Tibial nerve (tissue), 4 donors: ENCODE results near the gene FERMT2. TPM values are rescaled to one million over a fixed set of nuclear protein-coding genes. Genes with fewer than 3 reads are reported as not detected.

Experiments
- DNase-seq, 2 donors: peaks; one replicate each; pipeline ENCODE4 v3.0.0-alpha.2; 2019; ENCODE audit warnings: low spot score in 2 of 2
- H3K27ac ChIP-seq, 4 donors: fragments of 200-600 bp; sonication (generic) in 3 of 4; one replicate each; pipeline ENCODE4 v1.5.1; 2017 to 2019; ENCODE audit warnings: mild to moderate bottlenecking in 1 of 4
- H3K27me3 ChIP-seq, 2 donors: fragments of 200-600 bp; sonication (generic) in 1 of 2; one replicate each; pipeline versions ENCODE4 v1.5.1 to v1.6.0; 2017 to 2019
- H3K36me3 ChIP-seq, 3 donors: fragments of 200-600 bp; sonication (generic); one replicate each; pipeline ENCODE4 v1.5.1; 2018 to 2019
- H3K4me1 ChIP-seq, 4 donors: fragments of 200-600 bp; sonication (generic) in 3 of 4; one replicate each; pipeline ENCODE4 v1.5.1; 2017 to 2019
- H3K4me3 ChIP-seq, 4 donors: fragments of 200-600 bp; sonication (generic) in 3 of 4; one replicate each; pipeline ENCODE4 v1.5.1; 2017 to 2019; ENCODE audit warnings: mild to moderate bottlenecking in 1 of 4, moderate library complexity in 1 of 4
- H3K9me3 ChIP-seq, 4 donors: fragments of 200-600 bp; sonication (generic) in 3 of 4; one replicate each; pipeline ENCODE4 v1.5.1; 2017 to 2019
- CTCF ChIP-seq, 5 experiments: fragments of 200-600 bp in 3 of 5; fragments of 450-650 bp in 2 of 5; sonication (generic) in 3 of 5; IDR thresholded peaks; one replicate each; pipeline ENCODE4 v1.5.1; 2016 to 2019; ENCODE audit warnings: antibody characterized with exemption in 5 of 5, mild to moderate bottlenecking in 3 of 5, moderate library complexity in 2 of 5
- EP300 ChIP-seq, 2 donors: sonication (generic); formaldehyde crosslinking; IDR thresholded peaks; one replicate each; pipeline ENCODE4 v1.6.1; 2017; ENCODE audit warnings: antibody characterized with exemption in 2 of 2, mild to moderate bottlenecking in 1 of 2
- POLR2A ChIP-seq, 2 donors: fragments of 450-650 bp; IDR thresholded peaks; one replicate each; pipeline ENCODE4 v1.6.1; 2017; ENCODE audit warnings: antibody characterized with exemption in 2 of 2, mild to moderate bottlenecking in 2 of 2, moderate library complexity in 2 of 2
- WGBS, 2 donors: methylation state at CpG; one replicate each; pipeline ENCODE4 v1.1.5; 2018; 5-methylcytosine and 5-hydroxymethylcytosine counted together
- total RNA-seq, 4 donors: library from RNA; depleted of rRNA; stranded (reverse); fragments of >200 nt; gene quantifications; one replicate each; pipeline ENCODE4 v1.1.0, GENCODE V29; 2016

The FERMT2 gene
- total RNA-seq, 4 donors from 2014 or later: 116 to 165 (median 146) TPM

GRCh38 chr14:52898496-52898895 is 52.4 kb downstream of the FERMT2 start:
- WGBS, 2 donors: 33 to 57% methylated on average over 1 of the region's 1 CpG
- no peak overlapping the region for H3K27ac ChIP-seq
- H3K9me3 ChIP-seq: no peaks in the 10 kb centered on the region
- H3K36me3 ChIP-seq: peaks cover 0 to 9% (median 0%) of the 10 kb centered on the region in 3 donors
- H3K27me3 ChIP-seq: no peaks in the 10 kb centered on the region
- H3K4me3 ChIP-seq: no peak overlapping the region
- TF ChIP-seq POLR2A (IDR thresholded peaks at IDR 0.05) (no peak), CTCF (IDR thresholded peaks at IDR 0.05) (no peak), EP300 (IDR thresholded peaks at IDR 0.05) (no peak)
- no peak for DNase-seq
- peaks cover 0 to 47% (median 3%) of the 10 kb centered on the region in 4 donors for H3K4me1 ChIP-seq

GRCh38 chr14:52895000-52895399 is 55.9 kb downstream of the FERMT2 start:
- H3K36me3 ChIP-seq: peaks cover 0 to 25% (median 0%) of the 10 kb centered on the region in 3 donors
- no peaks in the 10 kb centered on the region for H3K9me3 ChIP-seq
- no peak overlapping the region for H3K4me3 ChIP-seq
- DNase-seq: no peak
- peak overlapping the region in 1 of 4 donors; percentile 37 for H3K27ac ChIP-seq
- peaks cover 0 to 34% (median 3%) of the 10 kb centered on the region in 4 donors for H3K4me1 ChIP-seq
- WGBS, 2 donors: 11 to 12% methylated on average over 2 of the region's 2 CpGs
- H3K27me3 ChIP-seq: no peaks in the 10 kb centered on the region
- TF ChIP-seq POLR2A (IDR thresholded peaks at IDR 0.05) (no peak), EP300 (IDR thresholded peaks at IDR 0.05) (no peak), CTCF (IDR thresholded peaks at IDR 0.05) (no peak)

- TF ChIP-seq EP300 (IDR thresholded peaks at IDR 0.05) (no peak), POLR2A (IDR thresholded peaks at IDR 0.05) (no peak), CTCF (IDR thresholded peaks at IDR 0.05) (no peak)
- H3K36me3 ChIP-seq: peaks cover 0 to 46% (median 0%) of the 10 kb centered on the region in 3 donors
- no peak overlapping the region for H3K27ac ChIP-seq
- 91 to 92% methylated on average over 3 of the region's 3 CpGs for WGBS, 2 donors
- H3K4me1 ChIP-seq: peaks cover 0 to 35% (median 3%) of the 10 kb centered on the region in 4 donors
- H3K9me3 ChIP-seq: no peaks in the 10 kb centered on the region
- no peaks in the 10 kb centered on the region for H3K27me3 ChIP-seq
- no peak overlapping the region for H3K4me3 ChIP-seq
- no peak for DNase-seq
Measured at GRCh38 chr14:52891800-52892199, 59.0 kb downstream of the FERMT2 start.

GRCh38 chr14:52888839-52889838 is 61.7 kb downstream of the FERMT2 start:
- no peak for DNase-seq
- TF ChIP-seq CTCF (IDR thresholded peaks at IDR 0.05): no peak
- no peak for TF ChIP-seq POLR2A (IDR thresholded peaks at IDR 0.05)
- TF ChIP-seq EP300 (IDR thresholded peaks at IDR 0.05): no peak
- WGBS, 2 donors: 79 to 85% methylated on average over 6 of the region's 6 CpGs
- Histone ChIP-seq H3K36me3 (peaks cover 0 to 46% (median 0%) of the 10 kb centered on the region in 3 donors), H3K9me3 (no peaks in the 10 kb centered on the region), H3K27me3 (no peaks in the 10 kb centered on the region), H3K4me1 (peaks cover 0 to 26% (median 1%) of the 10 kb centered on the region in 4 donors), H3K27ac (no peak overlapping the region), H3K4me3 (no peak overlapping the region)

- DNase-seq: no peak
- Histone ChIP-seq H3K27me3 (no peaks in the 10 kb centered on the region), H3K36me3 (peaks cover 0 to 53% (median 0%) of the 10 kb centered on the region in 3 donors), H3K4me3 (no peak overlapping the region), H3K9me3 (no peaks in the 10 kb centered on the region), H3K27ac (no peak overlapping the region), H3K4me1 (peaks cover 0 to 23% (median 1%) of the 10 kb centered on the region in 4 donors)
- 88 to 90% methylated on average over 4 of the region's 4 CpGs for WGBS, 2 donors
- TF ChIP-seq CTCF (IDR thresholded peaks at IDR 0.05) (no peak), EP300 (IDR thresholded peaks at IDR 0.05) (no peak), POLR2A (IDR thresholded peaks at IDR 0.05) (no peak)
Measured at GRCh38 chr14:52888159-52888558, 62.7 kb downstream of the FERMT2 start.
